Measurements from ENCODE around the gene PRR14.
"Not testable (repeated sequence)": the region's sequence is repeated elsewhere in the genome, so short reads cannot be mapped to it uniquely, and the experiment has no call there.

PRR14 gene

DNA sequence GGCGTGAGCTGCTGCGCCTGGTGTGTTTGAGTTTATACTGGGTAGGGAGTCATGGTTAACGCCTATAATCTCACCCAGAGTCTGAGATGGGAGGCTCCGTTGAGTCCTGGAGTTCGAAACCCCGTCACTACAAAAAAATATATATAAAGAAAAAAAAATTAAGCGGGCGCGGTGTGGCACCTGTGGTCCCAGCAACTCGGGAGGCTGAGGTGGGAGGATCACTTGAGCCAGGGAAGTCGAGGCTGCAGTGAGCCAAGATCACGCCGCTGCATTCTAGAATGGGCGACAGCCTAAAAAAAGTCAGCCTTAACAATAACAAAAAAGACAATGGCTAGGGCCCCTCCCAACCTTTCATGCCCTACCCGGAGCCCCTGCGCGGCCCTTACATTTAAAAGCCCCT, 17.2 kb upstream of the PRR14 start:
- no peak for DNase-seq

GRCh38 chr16:30636599-30636998, 14.2 kb upstream of the PRR14 start:
- DNase-seq: no peak

DNA sequence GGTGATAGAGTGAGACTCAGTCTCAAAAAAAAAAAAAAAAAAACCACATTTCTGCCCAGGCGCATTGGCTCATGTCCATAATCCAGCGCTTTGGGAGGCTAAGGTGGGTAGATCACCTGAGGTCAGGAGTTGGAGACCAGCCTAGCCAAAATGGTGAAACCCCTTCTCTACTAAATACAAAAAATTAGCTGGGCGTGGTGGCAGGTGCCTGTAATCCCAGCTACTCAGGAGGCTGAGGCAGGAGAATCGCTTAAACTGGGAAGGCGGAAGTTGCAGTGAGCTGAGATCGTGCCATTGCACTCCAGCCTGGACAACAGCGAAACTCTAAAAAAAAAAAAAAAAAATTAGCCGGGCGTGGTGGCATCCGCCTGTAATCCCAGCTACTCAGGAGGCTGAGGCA, 13.6 kb upstream of the PRR14 start:
- not testable (repeated sequence) for DNase-seq

GRCh38 chr16:30637944-30638343, 12.8 kb upstream of the PRR14 start:
- DNase-seq: no peak

DNA sequence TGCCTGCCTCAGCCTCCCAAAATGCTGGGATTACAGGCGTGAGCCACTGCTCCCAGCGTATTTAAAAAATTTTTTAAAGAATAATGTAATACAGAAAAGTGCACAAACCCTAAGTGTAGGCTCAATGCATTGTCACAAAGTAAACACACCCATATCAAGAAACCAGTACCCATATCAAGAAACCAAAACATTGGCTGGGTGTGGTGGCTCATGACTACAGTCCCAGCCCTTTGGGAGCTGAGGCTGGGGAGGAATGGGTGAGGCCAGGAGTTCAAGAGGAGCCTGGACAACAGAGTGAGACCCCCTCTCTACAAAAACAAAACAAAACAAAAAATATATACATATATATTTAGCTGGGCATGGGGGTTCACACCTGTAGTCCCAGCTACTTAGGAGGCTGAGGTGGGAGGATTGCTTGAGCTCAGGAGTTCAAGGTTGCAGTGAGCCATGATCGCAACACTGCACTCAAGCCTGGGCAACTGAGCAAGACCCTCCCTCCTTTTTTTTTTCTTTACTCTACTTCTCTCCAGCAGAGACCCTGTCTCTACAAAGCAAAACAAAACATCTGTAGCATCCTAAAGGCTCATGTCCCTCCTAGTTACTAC, 9.3 kb upstream of the PRR14 start:
- DNase-seq: no peak

DNA sequence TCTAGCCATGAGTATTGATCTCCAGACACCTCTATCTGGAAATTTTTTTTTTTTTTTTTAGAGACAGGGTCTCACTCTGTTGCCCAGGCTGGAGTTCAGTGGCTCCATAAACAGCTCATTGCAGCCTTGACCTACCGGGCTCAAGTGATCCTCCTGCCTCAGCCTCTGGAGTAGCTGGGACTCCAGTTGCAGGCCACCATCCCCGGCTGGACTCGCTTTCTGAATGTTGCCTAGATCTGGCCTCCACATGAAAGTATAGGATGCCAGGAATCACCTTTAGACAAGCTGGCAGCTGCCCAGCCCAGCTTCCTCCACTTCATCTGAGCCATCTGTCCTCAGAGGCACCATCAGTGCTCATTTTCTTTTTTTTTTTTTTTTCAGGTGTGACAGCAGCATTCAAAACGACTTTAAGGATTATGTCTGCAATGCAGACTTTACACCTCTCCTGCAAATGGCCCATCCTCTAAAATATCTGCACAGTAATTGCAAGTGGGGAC, 6.4 kb upstream of the PRR14 start:
- DNase-seq: no peak

GRCh38 chr16:30645727-30646126, 5.0 kb upstream of the PRR14 start:
- no peak for DNase-seq

- DNase-seq: no peak
Measured at GRCh38 chr16:30647274-30647571, 3.5 kb upstream of the PRR14 start.

- no peak for DNase-seq
Measured at GRCh38 chr16:30649725-30650368, 913 bp upstream of the PRR14 start.

GRCh38 chr16:30651124-30652004, 604 bp downstream of the PRR14 start:
- DNase-seq: peak; percentile 63

DNA sequence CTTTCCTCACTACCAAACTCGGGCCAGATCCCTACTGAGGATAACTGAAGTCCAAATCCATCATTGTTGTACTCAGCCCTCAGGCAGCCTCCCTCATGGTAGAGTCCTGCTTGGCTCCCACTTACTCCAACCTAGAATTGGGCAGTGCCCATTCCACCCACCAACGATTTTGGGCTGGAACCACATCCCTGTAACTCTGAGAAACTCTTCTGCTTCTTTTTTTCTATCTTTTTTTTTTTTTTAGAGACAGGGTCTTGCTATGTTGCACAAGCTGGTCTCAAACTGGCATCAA, 1.2 kb downstream of the PRR14 start:
- no peak for DNase-seq

DNA sequence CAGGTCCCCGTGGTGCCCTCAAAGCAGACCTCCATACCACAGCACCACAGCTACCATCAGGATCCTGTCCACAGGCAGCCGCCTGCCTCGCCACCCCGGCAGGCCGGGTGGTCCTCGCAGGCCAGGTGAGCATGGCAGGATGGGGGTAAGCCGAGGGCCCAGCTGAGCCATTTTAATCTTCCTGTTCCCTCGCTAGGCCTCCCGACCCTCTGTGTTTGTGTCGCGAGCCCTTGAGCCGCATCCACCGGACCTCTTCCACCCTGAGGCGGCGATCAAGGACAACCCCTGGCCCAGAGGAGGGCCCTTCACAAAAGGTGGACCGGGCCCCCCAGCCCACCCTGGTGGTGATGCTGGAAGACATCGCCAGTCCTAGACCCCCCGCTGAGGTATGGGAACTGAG, 2.0 kb downstream of the PRR14 start:
- DNase-seq: no peak

GRCh38 chr16:30654856-30655255, 4.1 kb downstream of the PRR14 start:
- DNase-seq: no peak

DNA sequence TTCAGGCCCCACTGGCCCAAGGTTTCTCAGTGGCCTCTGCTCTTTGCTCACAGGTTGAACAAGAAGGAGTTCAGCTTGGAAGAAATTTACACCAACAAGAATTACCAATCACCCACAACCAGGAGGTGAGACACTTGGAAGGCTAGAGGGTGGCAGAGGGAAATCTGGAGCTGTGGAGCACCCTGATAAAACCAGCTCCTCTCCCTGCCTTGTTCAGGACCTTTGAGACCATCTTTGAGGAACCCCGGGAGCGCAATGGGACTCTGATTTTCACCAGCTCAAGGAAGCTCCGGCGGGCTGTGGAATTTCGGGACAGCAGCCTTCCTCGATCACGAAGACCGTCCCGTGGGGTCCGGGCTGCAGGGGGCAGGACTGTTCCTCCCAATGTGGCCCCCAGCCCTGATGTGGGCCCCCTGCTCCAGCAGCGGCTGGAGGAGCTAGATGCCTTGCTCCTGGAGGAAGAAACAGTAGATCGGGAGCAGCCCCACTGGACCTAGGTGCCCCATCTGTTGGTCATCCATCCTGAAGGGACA, 5.1 kb downstream of the PRR14 start:
- no peak for DNase-seq

DNA sequence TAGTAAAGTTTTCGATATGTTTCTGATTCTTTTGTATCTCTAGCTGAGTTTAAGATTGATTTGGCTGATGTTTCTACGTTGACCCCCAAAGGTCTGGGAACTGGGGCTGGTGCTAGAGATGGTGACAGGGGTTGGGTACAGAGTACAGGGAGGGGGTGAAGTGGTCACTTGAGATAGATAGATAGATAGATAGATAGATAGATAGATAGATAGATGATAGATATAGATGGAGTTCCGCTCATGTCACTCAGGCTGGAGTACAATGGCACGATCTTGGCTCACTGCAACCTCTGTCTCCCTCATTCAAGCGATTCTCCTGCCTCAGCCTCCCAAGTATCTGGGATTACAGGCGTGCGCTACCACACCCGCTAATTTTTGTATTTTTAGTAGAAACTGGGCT, 5.6 kb downstream of the PRR14 start:
- no peak for DNase-seq

DNA sequence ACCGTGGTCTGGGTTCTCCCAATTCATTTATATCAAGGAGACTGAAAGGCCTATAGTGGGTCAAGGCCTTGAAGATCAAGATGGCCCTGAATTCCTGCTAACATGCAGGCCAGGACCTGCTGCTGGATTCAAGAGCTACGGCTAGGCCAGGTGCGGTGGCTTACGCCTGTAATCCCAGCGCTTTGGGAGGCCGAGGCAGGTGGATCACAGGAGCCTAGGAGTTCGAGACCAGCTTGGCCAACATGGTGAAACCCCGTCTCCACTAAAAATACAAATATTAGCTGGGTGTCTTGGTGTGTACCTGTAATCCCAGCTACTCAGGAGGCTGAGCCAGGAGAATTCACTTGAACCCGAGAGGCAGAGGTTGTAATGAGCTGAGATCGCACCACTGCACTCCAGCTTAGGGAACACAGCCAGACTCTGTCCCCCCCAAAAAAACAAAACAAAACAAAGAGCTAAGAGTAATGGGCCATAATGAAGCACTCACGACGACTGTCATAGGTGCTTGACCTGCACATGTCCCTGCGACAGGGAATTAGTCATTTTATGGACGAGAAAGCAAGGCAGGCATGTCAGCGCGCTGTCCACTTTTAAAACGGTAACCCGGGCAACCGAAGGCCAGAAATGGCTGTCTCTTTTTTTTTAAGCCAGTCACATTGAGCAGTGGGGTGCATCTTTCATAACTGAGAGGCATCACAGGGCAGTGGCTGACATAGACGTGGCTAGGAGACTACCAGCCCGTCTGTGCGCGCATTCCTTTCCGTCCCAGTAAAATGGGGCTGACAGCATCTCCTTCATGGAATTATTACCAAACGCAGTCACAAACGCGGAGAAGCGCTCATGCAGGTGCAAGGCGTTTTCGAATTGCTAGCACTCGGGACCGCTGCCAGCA, 6.5 kb downstream of the PRR14 start:
- no peak for DNase-seq

DNA sequence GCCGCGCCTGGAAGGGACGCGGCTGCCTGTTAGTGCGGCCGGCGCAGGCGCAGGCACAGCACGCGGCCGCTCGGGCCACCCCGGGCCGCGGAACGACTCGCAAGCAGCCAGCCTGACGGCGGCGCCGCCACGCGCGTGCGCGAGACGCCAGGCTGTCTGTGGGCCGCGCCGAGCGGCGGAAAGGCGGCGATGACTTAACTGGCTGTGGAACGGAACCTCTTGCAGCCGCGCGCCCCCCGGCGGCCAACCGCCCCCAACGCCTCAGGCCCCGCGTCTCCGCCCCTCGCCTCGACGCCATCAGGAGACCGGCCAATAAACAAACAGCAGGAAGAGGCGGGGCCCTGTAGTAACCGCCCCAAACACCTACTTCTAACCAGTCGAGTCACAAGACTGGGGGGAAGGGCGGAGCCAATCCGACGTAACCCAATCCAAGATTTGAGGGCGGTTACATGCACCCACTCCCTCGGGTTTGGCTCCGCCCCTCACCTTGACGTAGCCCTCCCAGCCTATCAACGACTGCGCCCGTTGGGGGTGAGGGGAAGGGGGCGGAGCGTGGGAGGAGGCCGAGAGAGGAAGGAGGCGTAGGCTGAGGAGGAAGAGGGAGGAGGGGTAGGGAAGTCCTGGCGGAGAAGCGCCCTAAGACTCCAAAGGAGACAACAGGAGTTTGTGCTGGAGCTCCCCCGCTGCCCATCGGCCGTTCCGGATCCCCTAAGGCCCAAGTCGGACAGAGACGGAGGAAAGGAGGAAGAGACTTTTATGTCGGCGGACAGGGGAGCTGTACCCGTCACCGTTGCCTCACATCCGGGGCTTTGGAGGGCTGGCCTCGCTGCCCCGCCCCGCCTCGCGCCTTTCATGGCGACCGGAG, 7.3 kb downstream of the PRR14 start, which contains the start of gene FBRS:
Gene FBRS, plus strand, starts transcription at position 566 of the 865 bp plus-strand sequence. CDS start 1,088 bp downstream, outside the sequence.
- peak; percentile 100 for DNase-seq

DNA sequence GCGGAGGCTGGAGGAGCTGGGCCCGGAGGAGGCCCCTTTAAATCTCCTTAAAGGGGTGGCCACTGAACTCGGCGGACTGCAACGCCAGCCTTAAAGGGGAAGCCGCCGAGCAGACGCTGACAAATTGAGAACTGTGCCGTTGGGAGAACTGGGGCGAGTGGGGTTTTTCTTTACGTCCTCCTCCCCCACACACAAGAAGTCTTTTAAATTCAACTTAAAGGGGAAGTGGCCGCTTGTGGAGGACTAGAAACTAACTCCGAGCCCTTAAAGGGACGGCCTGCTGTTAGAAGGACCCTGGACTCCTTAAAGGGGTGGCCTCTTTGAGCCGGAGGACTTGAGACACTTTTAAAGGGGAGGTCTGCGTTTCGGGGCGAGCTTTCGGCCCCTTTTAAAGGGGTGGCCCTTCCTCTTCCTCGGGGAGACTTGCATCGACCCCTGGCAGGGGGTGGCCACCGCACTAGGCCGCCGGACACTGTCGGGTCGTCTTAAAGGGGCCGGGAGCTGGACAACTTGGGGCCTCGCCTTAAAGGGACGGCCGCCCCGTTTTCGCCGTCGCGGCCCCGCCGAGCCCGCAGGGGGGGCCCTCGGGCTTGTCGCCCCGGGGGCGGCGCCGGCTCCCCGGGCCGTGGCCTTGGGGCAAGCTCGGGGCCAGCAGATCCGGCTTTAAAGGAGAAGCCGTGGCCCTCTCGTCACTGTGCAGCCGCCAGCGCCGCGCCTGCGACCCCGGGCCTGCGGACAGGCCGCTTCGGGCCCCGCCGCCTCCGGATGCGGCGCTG, 8.2 kb downstream of the PRR14 start:
- peak; percentile 96 for DNase-seq

GRCh38 chr16:30659507-30660423, 9.0 kb downstream of the PRR14 start:
- DNase-seq: no peak
